DOHH2 (cell line): Measurements from ENCODE around the gene ITPR2.

ENCODE experiments used
- H3F3A ChIP-seq: fragments of 200-600 bp; sonication (generic), shearing (Covaris generic); 2 replicates; pipeline ENCODE4 v1.6.0; 2016; ENCODE audit warnings: antibody characterized with exemption, mild to moderate bottlenecking; ENCODE audit not compliant: control insufficient read depth, insufficient read depth
- H3K27ac ChIP-seq: fragments of 200-600 bp; sonication (generic); 2 replicates; pipeline ENCODE4 v1.5.1; 2014; ENCODE audit warnings: low read depth, mild to moderate bottlenecking, low read length, moderate library complexity
- H3K27me3 ChIP-seq: fragments of 200-600 bp; sonication (generic); 2 replicates; pipeline ENCODE4 v1.6.1; 2014; ENCODE audit warnings: mild to moderate bottlenecking, low read length, mixed read lengths; ENCODE audit not compliant: control insufficient read depth
- H3K36me3 ChIP-seq: fragments of 200-600 bp; sonication (generic); 2 replicates; pipeline ENCODE4 v1.6.1; 2014; ENCODE audit warnings: mild to moderate bottlenecking, low read length, moderate library complexity, mixed read lengths; ENCODE audit not compliant: control insufficient read depth
- H3K4me1 ChIP-seq: fragments of 200-600 bp; sonication (generic); 2 replicates; pipeline ENCODE4 v1.6.1; 2014; ENCODE audit warnings: mild to moderate bottlenecking, low read length, mixed read lengths; ENCODE audit not compliant: control insufficient read depth
- H3K4me2 ChIP-seq: fragments of 200-600 bp; sonication (generic); 2 replicates; pipeline ENCODE4 v1.6.0; 2014; ENCODE audit warnings: mild to moderate bottlenecking, low read length, moderate library complexity
- H3K4me3 ChIP-seq: fragments of 200-600 bp; sonication (generic); 2 replicates; pipeline ENCODE4 v1.5.1; 2014; ENCODE audit warnings: mild to moderate bottlenecking, low read length, mixed read lengths
- H3K79me2 ChIP-seq: fragments of 200-600 bp; sonication (generic); 2 replicates; pipeline ENCODE4 v1.6.1; 2014; ENCODE audit warnings: mild to moderate bottlenecking, low read length, mixed read lengths; ENCODE audit not compliant: control insufficient read depth
- H3K9me2 ChIP-seq: fragments of 200-600 bp; sonication (generic); replicated peaks from 2 replicates; pipeline ENCODE4 v1.6.1; 2014; ENCODE audit warnings: mild to moderate bottlenecking, low read length, mixed read lengths; ENCODE audit not compliant: control insufficient read depth
- H3K9me3 ChIP-seq: fragments of 200-600 bp; sonication (generic); 2 replicates; pipeline ENCODE4 v1.6.1; 2014; ENCODE audit warnings: antibody characterized with exemption, low read length, mixed read lengths; ENCODE audit not compliant: control insufficient read depth, insufficient read depth
- H4K20me1 ChIP-seq: fragments of 200-600 bp; sonication (generic); 2 replicates; pipeline ENCODE4 v1.6.0; 2014; ENCODE audit warnings: low read depth, mild to moderate bottlenecking, antibody characterized with exemption, low read length, moderate library complexity; ENCODE audit not compliant: control insufficient read depth, insufficient read depth
- EZH2phosphoT487 ChIP-seq: fragments of 200-600 bp; sonication (generic); IDR thresholded peaks from 2 replicates; pipeline ENCODE4 v1.6.1; 2017; ENCODE audit warnings: borderline replicate concordance, mild to moderate bottlenecking, antibody characterized with exemption, low read length, moderate library complexity, mixed read lengths
- TF ChIP-seq, protein P1 (sequence below): fragments of 200-600 bp; sonication (generic); IDR thresholded peaks from one replicate; pipeline ENCODE4 v1.5.1; 2014; ENCODE audit warnings: antibody characterized with exemption, mild to moderate bottlenecking, low read depth, low read length; ENCODE audit not compliant: poor library complexity, severe bottlenecking

The ITPR2 gene

DNA sequence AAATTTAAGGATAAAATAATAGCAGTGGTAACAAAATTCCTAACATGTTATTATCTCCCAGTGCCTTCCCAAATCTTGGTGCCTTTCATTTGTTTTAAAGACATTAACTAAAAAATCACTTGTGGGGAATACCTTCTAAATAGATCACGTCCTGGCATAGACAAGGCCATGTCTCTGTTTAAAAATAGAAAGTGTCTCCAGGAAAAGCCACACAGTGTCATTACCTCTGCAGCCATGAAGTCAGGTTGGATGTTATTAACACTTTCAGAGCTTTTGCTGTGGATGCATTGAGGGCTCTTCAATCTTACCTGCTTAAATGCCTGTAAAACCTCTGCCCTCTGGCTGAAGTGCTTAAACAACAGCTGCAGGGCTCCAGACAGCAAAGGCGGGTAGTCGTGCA is 211.1 kb downstream of the ITPR2 start:
- Histone ChIP-seq H3K27me3 (no peaks in the 10 kb centered on the region), H3F3A (no peaks in the 10 kb centered on the region), H3K4me2 (no peak overlapping the region), H4K20me1 (0 out of 2 replicates have a peak, but pooled peaks cover 5% of the 10 kb centered on the region), H3K27ac (no peak overlapping the region), H3K9me3 (no peaks in the 10 kb centered on the region), H3K4me3 (no peak overlapping the region), H3K36me3 (peaks cover 24% of the 10 kb centered on the region), H3K4me1 (no peaks in the 10 kb centered on the region), H3K9me2 (no peaks in the 10 kb centered on the region), H3K79me2 (no peaks in the 10 kb centered on the region)
- TF ChIP-seq, protein P1, sequence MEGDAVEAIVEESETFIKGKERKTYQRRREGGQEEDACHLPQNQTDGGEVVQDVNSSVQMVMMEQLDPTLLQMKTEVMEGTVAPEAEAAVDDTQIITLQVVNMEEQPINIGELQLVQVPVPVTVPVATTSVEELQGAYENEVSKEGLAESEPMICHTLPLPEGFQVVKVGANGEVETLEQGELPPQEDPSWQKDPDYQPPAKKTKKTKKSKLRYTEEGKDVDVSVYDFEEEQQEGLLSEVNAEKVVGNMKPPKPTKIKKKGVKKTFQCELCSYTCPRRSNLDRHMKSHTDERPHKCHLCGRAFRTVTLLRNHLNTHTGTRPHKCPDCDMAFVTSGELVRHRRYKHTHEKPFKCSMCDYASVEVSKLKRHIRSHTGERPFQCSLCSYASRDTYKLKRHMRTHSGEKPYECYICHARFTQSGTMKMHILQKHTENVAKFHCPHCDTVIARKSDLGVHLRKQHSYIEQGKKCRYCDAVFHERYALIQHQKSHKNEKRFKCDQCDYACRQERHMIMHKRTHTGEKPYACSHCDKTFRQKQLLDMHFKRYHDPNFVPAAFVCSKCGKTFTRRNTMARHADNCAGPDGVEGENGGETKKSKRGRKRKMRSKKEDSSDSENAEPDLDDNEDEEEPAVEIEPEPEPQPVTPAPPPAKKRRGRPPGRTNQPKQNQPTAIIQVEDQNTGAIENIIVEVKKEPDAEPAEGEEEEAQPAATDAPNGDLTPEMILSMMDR: no peak

DNA sequence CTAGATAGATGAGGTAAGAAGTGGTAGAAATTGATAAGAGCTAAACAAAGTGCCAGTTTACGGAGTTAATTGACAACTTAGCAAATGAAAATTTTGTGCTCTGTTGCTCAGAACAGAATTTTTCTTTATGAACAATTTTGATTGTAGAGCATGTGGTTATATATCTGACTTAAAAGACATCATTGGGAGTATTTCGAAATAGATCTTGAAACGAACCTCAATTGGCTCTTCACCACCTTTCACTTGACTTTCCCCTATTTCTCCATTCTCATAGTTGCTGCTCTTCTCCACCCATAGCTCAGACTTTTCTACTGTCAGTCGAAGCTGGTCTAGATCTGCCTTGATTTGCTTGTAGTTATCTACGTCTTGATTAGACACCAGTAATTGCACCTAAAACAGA is 212.1 kb downstream of the ITPR2 start:
- Histone ChIP-seq H3K27ac (no peak overlapping the region), H3K9me2 (no peaks in the 10 kb centered on the region), H3K27me3 (no peaks in the 10 kb centered on the region), H3K4me3 (no peak overlapping the region), H4K20me1 (0 out of 2 replicates have a peak, but pooled peaks cover 5% of the 10 kb centered on the region), H3F3A (no peaks in the 10 kb centered on the region), H3K79me2 (no peaks in the 10 kb centered on the region), H3K9me3 (no peaks in the 10 kb centered on the region), H3K4me2 (no peak overlapping the region), H3K36me3 (peaks cover 24% of the 10 kb centered on the region), H3K4me1 (no peaks in the 10 kb centered on the region)
- TF ChIP-seq, protein P1: no peak
- no peak for TF ChIP-seq EZH2phosphoT487

DNA sequence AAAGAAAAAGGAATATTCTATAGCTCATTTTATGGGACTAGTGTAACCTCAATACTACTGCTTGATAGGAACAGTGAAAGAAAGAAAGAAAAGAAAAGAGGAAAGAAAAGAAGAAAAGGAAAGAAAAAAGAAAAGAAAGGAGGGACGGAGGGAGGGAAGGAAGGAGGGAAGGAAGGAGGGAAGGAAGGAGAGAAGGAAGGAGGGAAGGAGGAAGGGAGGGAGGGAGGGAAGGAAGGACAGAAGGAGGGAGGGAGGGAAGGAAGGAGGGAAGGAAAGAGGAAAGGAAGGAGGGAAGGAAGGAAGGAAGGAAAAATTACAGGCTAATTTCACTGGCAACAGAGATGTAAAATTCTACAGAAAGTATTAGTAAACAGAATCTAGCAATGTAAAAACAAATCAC is 215.5 kb downstream of the ITPR2 start:
- H3F3A ChIP-seq: no peaks in the 10 kb centered on the region
- H3K9me3 ChIP-seq: no peaks in the 10 kb centered on the region
- no peaks in the 10 kb centered on the region for H3K79me2 ChIP-seq
- H4K20me1 ChIP-seq: 0 out of 2 replicates have a peak, but pooled peaks cover 5% of the 10 kb centered on the region
- no peak overlapping the region for H3K4me2 ChIP-seq
- H3K9me2 ChIP-seq: no peaks in the 10 kb centered on the region
- no peak overlapping the region for H3K4me3 ChIP-seq
- H3K27ac ChIP-seq: no peak overlapping the region
- no peaks in the 10 kb centered on the region for H3K4me1 ChIP-seq
- no peak for TF ChIP-seq EZH2phosphoT487
- TF ChIP-seq, protein P1: no peak
- no peaks in the 10 kb centered on the region for H3K27me3 ChIP-seq
- peaks cover 21% of the 10 kb centered on the region for H3K36me3 ChIP-seq
